NCI-H128 (cell line): ENCODE results near the gene H2BW1.
"Not testable (repeated sequence)": the region's sequence is repeated elsewhere in the genome, so short reads cannot be mapped to it uniquely, and the experiment has no call there.

Source experiments
- DNase-seq: peaks from one replicate; lab custom pipeline; 2025; ENCODE audit not compliant: unreplicated experiment; lab: John Stamatoyannopoulos, UW

The H2BW1 gene

GRCh38 chrX:104013606-104014005 lies at the start of gene H2BW1:
Gene H2BW1 (minus strand): TSS chrX:104013708. CDS start chrX:104013576, 132 bp downstream.
- no peak for DNase-seq

GRCh38 chrX:104062636-104063035 lies 49.1 kb upstream of the H2BW1 start:
- not testable (repeated sequence) for DNase-seq

GRCh38 chrX:104054956-104055355 lies 41.4 kb upstream of the H2BW1 start:
- DNase-seq = not testable (repeated sequence)

- no peak for DNase-seq
Observed at GRCh38 chrX:104047171-104047570, 33.7 kb upstream of the H2BW1 start.

GRCh38 chrX:104045642-104046041 lies 32.1 kb upstream of the H2BW1 start:
- no peak for DNase-seq

GRCh38 chrX:104041003-104041402 lies 27.5 kb upstream of the H2BW1 start:
- no peak for DNase-seq

- no peak for DNase-seq
Observed at GRCh38 chrX:104039689-104040505, 26.4 kb upstream of the H2BW1 start, which contains the start of gene H2BW2. Gene H2BW2 (plus strand): TSS chrX:104039956. CDS start chrX:104039995, 39 bp downstream.

- DNase-seq = no peak
Observed at GRCh38 chrX:104018126-104018525, 4.6 kb upstream of the H2BW1 start.

GRCh38 chrX:104015576-104015975 lies 2.1 kb upstream of the H2BW1 start:
- not testable (repeated sequence) for DNase-seq

- no peak for DNase-seq
Observed at GRCh38 chrX:104013158-104013557, 350 bp downstream of the H2BW1 start.

GRCh38 chrX:104008831-104009230 lies 4.7 kb downstream of the H2BW1 start:
- DNase-seq = no peak

- DNase-seq = no peak
Observed at GRCh38 chrX:103999234-103999633, 14.3 kb downstream of the H2BW1 start.

- DNase-seq = not testable (repeated sequence)
Observed at GRCh38 chrX:103983508-103983907, 30.0 kb downstream of the H2BW1 start.

GRCh38 chrX:103962411-103963278 lies 50.9 kb downstream of the H2BW1 start, which contains the start of gene TMSB15B:
Gene TMSB15B (plus strand): TSS chrX:103962627.
- not testable (repeated sequence) for DNase-seq
